ENCODE data around the gene CFAP161.

The CFAP161 gene

GRCh38 chr15:81133782-81134461 lies at the start of gene CFAP161:
CFAP161 (plus strand) TSS chr15:81134270; CDS start chr15:81134330, 60 bp downstream.
- DNase-seq (ENCODE audit: low read depth): no peak

- no peak for DNase-seq (ENCODE audit: low read depth)
These were observed 49.4 kb upstream of the CFAP161 start for GRCh38 chr15:81084716-81085115.

- DNase-seq (ENCODE audit: low read depth): no peak
These were observed 48.9 kb upstream of the CFAP161 start for GRCh38 chr15:81085213-81085612.

GRCh38 chr15:81085898-81086297 lies 48.2 kb upstream of the CFAP161 start:
- DNase-seq (ENCODE audit: low read depth): no peak

GRCh38 chr15:81087066-81087465 lies 47.0 kb upstream of the CFAP161 start:
- no peak for DNase-seq (ENCODE audit: low read depth)

- no peak for DNase-seq (ENCODE audit: low read depth)
These were observed 46.4 kb upstream of the CFAP161 start for GRCh38 chr15:81087694-81088093.

- no peak for DNase-seq (ENCODE audit: low read depth)
These were observed 45.5 kb upstream of the CFAP161 start for GRCh38 chr15:81088470-81089013.

- no peak for DNase-seq (ENCODE audit: low read depth)
These were observed 42.0 kb upstream of the CFAP161 start for GRCh38 chr15:81091889-81092558.

- no peak for DNase-seq (ENCODE audit: low read depth)
These were observed 41.5 kb upstream of the CFAP161 start for GRCh38 chr15:81092559-81092902.

GRCh38 chr15:81093961-81094360 lies 40.1 kb upstream of the CFAP161 start:
- DNase-seq (ENCODE audit: low read depth): no peak

- no peak for DNase-seq (ENCODE audit: low read depth)
These were observed 38.2 kb upstream of the CFAP161 start for GRCh38 chr15:81095690-81096365.

GRCh38 chr15:81096398-81096797 lies 37.7 kb upstream of the CFAP161 start:
- no peak for DNase-seq (ENCODE audit: low read depth)

GRCh38 chr15:81097116-81097889 lies 36.8 kb upstream of the CFAP161 start:
- no peak for DNase-seq (ENCODE audit: low read depth)

GRCh38 chr15:81097890-81098280 lies 36.2 kb upstream of the CFAP161 start:
- no peak for DNase-seq (ENCODE audit: low read depth)

- DNase-seq (ENCODE audit: low read depth): no peak
These were observed 35.7 kb upstream of the CFAP161 start for GRCh38 chr15:81098349-81098748.

GRCh38 chr15:81098861-81099651 lies 35.0 kb upstream of the CFAP161 start:
- no peak for DNase-seq (ENCODE audit: low read depth)

- no peak for DNase-seq (ENCODE audit: low read depth)
These were observed 31.9 kb upstream of the CFAP161 start for GRCh38 chr15:81101894-81102815.

- no peak for DNase-seq (ENCODE audit: low read depth)
These were observed 30.2 kb upstream of the CFAP161 start for GRCh38 chr15:81103857-81104256.

- DNase-seq (ENCODE audit: low read depth): no peak
These were observed 28.5 kb upstream of the CFAP161 start for GRCh38 chr15:81105545-81105944.

- peak; percentile 1 for DNase-seq (ENCODE audit: low read depth)
These were observed 27.5 kb upstream of the CFAP161 start for GRCh38 chr15:81106560-81106959.

Data from activated T-helper 1 cell treated with Interleukin-2 at 50 U/mL for 16 hours (primary cell).